Kidney (tissue), 14 donors: ENCODE results near the gene THEM5. TPM values are rescaled to one million over a fixed set of nuclear protein-coding genes. Genes with fewer than 3 reads are reported as not detected.

Source experiments
- DNase-seq, 5 donors: peaks; one replicate each; pipeline ENCODE4 v3.0.0-alpha.2; 2013 to 2020
- FAIRE-seq: peaks from 2 replicates; lab custom pipeline; 2012; peaks lifted over from hg19 to GRCh38; lab: Jason Lieb, UNC
- H3K27ac ChIP-seq, 2 donors: one replicate each; pipeline ENCODE4 v1.7.0; 2013; ENCODE audit warnings: low read depth in 2 of 2, low read length in 2 of 2, inconsistent platforms in 1 of 2
- H3K27me3 ChIP-seq: one replicate; pipeline ENCODE4 v1.7.1; 2013; ENCODE audit warnings: low read length, inconsistent platforms; ENCODE audit not compliant: control insufficient read depth, insufficient read depth
- H3K36me3 ChIP-seq, 3 donors: one replicate each; pipeline versions ENCODE4 v1.7.0 to v1.7.1; 2013; ENCODE audit warnings: low read length in 3 of 3, control low read depth in 1 of 3, inconsistent platforms in 1 of 3; ENCODE audit not compliant: insufficient read depth in 3 of 3, control insufficient read depth in 2 of 3
- H3K4me1 ChIP-seq, 3 donors: one replicate each; pipeline versions ENCODE4 v1.7.0 to v1.7.1; 2013; ENCODE audit warnings: low read length in 3 of 3, inconsistent platforms in 1 of 3, low read depth in 1 of 3; ENCODE audit not compliant: control insufficient read depth in 2 of 3, insufficient read depth in 2 of 3
- H3K4me3 ChIP-seq, 3 donors: one replicate each; pipeline versions ENCODE4 v1.7.0 to v1.8.1; 2013; ENCODE audit warnings: low read length in 3 of 3, control low read depth in 1 of 3, inconsistent platforms in 1 of 3
- H3K9ac ChIP-seq, 3 donors: one replicate each; pipeline versions ENCODE4 v1.7.0 to v1.7.1; 2013; ENCODE audit warnings: low read length in 3 of 3, control low read depth in 1 of 3, inconsistent platforms in 1 of 3
- H3K9me3 ChIP-seq, 3 donors: one replicate each; pipeline versions ENCODE4 v1.7.0 to v1.7.1; 2013; ENCODE audit warnings: low read length in 3 of 3, control low read depth in 1 of 3, inconsistent platforms in 1 of 3; ENCODE audit not compliant: control insufficient read depth in 2 of 3, insufficient read depth in 1 of 3
- CTCF ChIP-seq: IDR thresholded peaks from 3 replicates; pipeline ENCODE4 v1.5.1; 2012; ENCODE audit warnings: mild to moderate bottlenecking, moderate library complexity, borderline replicate concordance; ENCODE audit not compliant: insufficient read depth; ENCODE audit errors: extremely low read depth
- intact Hi-C: fragments of 100-400 bp; cut with DNase I; formaldehyde crosslinking; loops from one replicate; pipeline ENCODE4 v1.11.1; 2022
- polyA plus RNA-seq: library from polyadenylated mRNA; stranded (reverse); fragments of 350-450 nt; fragmentation: Illumina TruSeq; extraction: RNeasy Lipid Tissue Mini Kit (QIAGEN cat#74804); gene quantifications from one replicate; pipeline ENCODE4 v1.2.3, GENCODE V29; 2014; ENCODE audit warnings: low read depth, low replicate concordance; ENCODE audit not compliant: insufficient read depth
- total RNA-seq: library from RNA; stranded (reverse); fragmentation: NEBNext Ultra II Directional; extraction: Animal tissue kit (Norgen Biotek cat#: 25700); gene quantifications from one replicate; pipeline ENCODE4 v1.2.1, GENCODE V29; 2021
- donor health status: control.
- donor health status: control.
- donor health status: control.
- donor health status: control.
- donor health status: control.
- donor health status: DM: yes; HTN: yes; CAD: no.
- donor health status: Normal renal cell carcinoma (clear cell type).

Gene THEM5
- total and polyA plus RNA-seq, 2 donors from 2014 or later, result not detected

- no peaks in the 10 kb centered on the region for H3K4me1 ChIP-seq
- no peak for FAIRE-seq
- no peaks in the 10 kb centered on the region for H3K36me3 ChIP-seq
- H3K27ac ChIP-seq, result no peak overlapping the region
- DNase-seq, result peak in 1 of 5 donors; percentile 69
- no peaks in the 10 kb centered on the region for H3K9me3 ChIP-seq
- intact Hi-C loops, result no loop called here
- H3K27me3 ChIP-seq, result no peaks in the 10 kb centered on the region
- TF ChIP-seq CTCF, result no peak
- no peak overlapping the region for H3K4me3 ChIP-seq
- no peak overlapping the region for H3K9ac ChIP-seq
Measured at GRCh38 chr1:151847867-151848596, 5.5 kb downstream of the THEM5 start.

- intact Hi-C loops, result no loop called here
- no peak overlapping the region for H3K9ac ChIP-seq
- H3K36me3 ChIP-seq, result no peaks in the 10 kb centered on the region
- H3K4me1 ChIP-seq, result no peaks in the 10 kb centered on the region
- H3K4me3 ChIP-seq, result no peak overlapping the region
- no peaks in the 10 kb centered on the region for H3K27me3 ChIP-seq
- H3K9me3 ChIP-seq, result no peaks in the 10 kb centered on the region
- DNase-seq, result no peak
- H3K27ac ChIP-seq, result no peak overlapping the region
- no peak for TF ChIP-seq CTCF
- FAIRE-seq, result no peak
Measured at GRCh38 chr1:151846686-151847237, 6.8 kb downstream of the THEM5 start.

- H3K9ac ChIP-seq, result no peak overlapping the region
- no peak overlapping the region for H3K27ac ChIP-seq
- DNase-seq, result no peak
- no peak overlapping the region for H3K4me3 ChIP-seq
- H3K9me3 ChIP-seq, result no peaks in the 10 kb centered on the region
- no peak for TF ChIP-seq CTCF
- H3K27me3 ChIP-seq, result no peaks in the 10 kb centered on the region
- H3K4me1 ChIP-seq, result no peaks in the 10 kb centered on the region
- intact Hi-C loops, result no loop called here
- no peak for FAIRE-seq
- H3K36me3 ChIP-seq, result no peaks in the 10 kb centered on the region
Measured at GRCh38 chr1:151846062-151846568, 7.4 kb downstream of the THEM5 start.
